Osteoblast (primary cell): ENCODE measurements around the gene CNOT4. TPM values are rescaled to one million over a fixed set of nuclear protein-coding genes. Genes with fewer than 3 reads are reported as not detected.
"Not testable (repeated sequence)": the region's sequence is repeated elsewhere in the genome, so short reads cannot be mapped to it uniquely, and the experiment has no call there.

ENCODE experiments used
- DNase-seq: peaks from one replicate; pipeline ENCODE4 v3.0.0; 2011; ENCODE audit warnings: low spot score, mixed read lengths; ENCODE audit not compliant: insufficient read length; ENCODE audit errors: missing footprints
- H2AFZ ChIP-seq: 2 replicates; pipeline ENCODE4 v1.6.0; 2011; ENCODE audit warnings: mild to moderate bottlenecking, low read length
- H3K27ac ChIP-seq: 2 replicates; pipeline ENCODE4 v1.5.1; 2011; ENCODE audit warnings: mild to moderate bottlenecking, low read depth, low read length, moderate library complexity
- H3K27me3 ChIP-seq: 2 replicates; pipeline ENCODE4 v1.6.0; 2012; ENCODE audit warnings: mild to moderate bottlenecking, control low read depth, inconsistent platforms, low read length, moderate library complexity; ENCODE audit not compliant: insufficient read depth
- H3K36me3 ChIP-seq: 2 replicates; pipeline ENCODE4 v1.5.1; 2011; ENCODE audit warnings: mild to moderate bottlenecking, low read length, control low read depth, moderate library complexity; ENCODE audit not compliant: insufficient read depth
- H3K4me1 ChIP-seq: 2 replicates; pipeline ENCODE4 v1.5.1; 2011; ENCODE audit warnings: mild to moderate bottlenecking, low read length, control low read depth, moderate library complexity; ENCODE audit not compliant: insufficient read depth
- H3K4me2 ChIP-seq: 2 replicates; pipeline ENCODE4 v1.6.0; 2011; ENCODE audit warnings: mild to moderate bottlenecking, low read length; ENCODE audit not compliant: insufficient read depth
- H3K4me3 ChIP-seq: fragments of 200-600 bp; sonication (generic); 3 replicates; pipeline ENCODE4 v1.5.1; 2012; ENCODE audit warnings: mild to moderate bottlenecking, low read length, inconsistent platforms; ENCODE audit not compliant: insufficient read depth
- H3K79me2 ChIP-seq: 2 replicates; pipeline ENCODE4 v1.6.0; 2012; ENCODE audit warnings: mild to moderate bottlenecking, low read length, control low read depth, inconsistent platforms; ENCODE audit not compliant: insufficient read depth
- H3K9me3 ChIP-seq: 2 replicates; pipeline ENCODE4 v1.5.1; 2011; ENCODE audit warnings: low read depth, low read length, control low read depth
- H4K20me1 ChIP-seq: 2 replicates; pipeline ENCODE4 v1.6.0; 2012; ENCODE audit warnings: mild to moderate bottlenecking, low read length, control low read depth; ENCODE audit not compliant: insufficient read depth
- CTCF ChIP-seq: IDR thresholded peaks from 2 replicates; pipeline ENCODE4 v1.5.1; 2011; ENCODE audit warnings: mild to moderate bottlenecking, low read depth, low read length, moderate library complexity; ENCODE audit errors: extremely low read depth
- total RNA-seq: library from RNA; depleted of rRNA; stranded (reverse); fragments of >200 nt; gene quantifications from 2 replicates; pipeline ENCODE4 v1.2.3, GENCODE V29; 2012

The CNOT4 gene
- total RNA-seq, 1 donor: 13.4 TPM

GRCh38 chr7:135445690-135446089 is 64.2 kb downstream of the CNOT4 start:
- peaks cover 4% of the 10 kb centered on the region for H3K4me1 ChIP-seq
- no peaks in the 10 kb centered on the region for H3K9me3 ChIP-seq
- no peak overlapping the region for H3K27ac ChIP-seq
- no peak overlapping the region for H3K4me2 ChIP-seq
- peaks cover 61% of the 10 kb centered on the region for H4K20me1 ChIP-seq
- H3K4me3 ChIP-seq: no peak overlapping the region
- H3K79me2 ChIP-seq: peaks cover 60% of the 10 kb centered on the region
- no peak overlapping the region for H2AFZ ChIP-seq
- no peak for DNase-seq
- TF ChIP-seq CTCF: no peak
- no peaks in the 10 kb centered on the region for H3K27me3 ChIP-seq
- no peaks in the 10 kb centered on the region for H3K36me3 ChIP-seq

GRCh38 chr7:135445266-135445665 is 64.6 kb downstream of the CNOT4 start:
- not testable (repeated sequence) for H3K9me3 ChIP-seq, H3K4me1 ChIP-seq, H3K4me2 ChIP-seq, DNase-seq, H3K4me3 ChIP-seq, H3K27ac ChIP-seq, H2AFZ ChIP-seq, H3K27me3 ChIP-seq, H3K36me3 ChIP-seq
- Histone ChIP-seq H3K79me2 (peaks cover 57% of the 10 kb centered on the region), H4K20me1 (peaks cover 64% of the 10 kb centered on the region)

GRCh38 chr7:135441791-135442190 is 68.1 kb downstream of the CNOT4 start:
- Histone ChIP-seq H4K20me1 (peaks cover 61% of the 10 kb centered on the region), H3K4me2 (no peak overlapping the region), H3K27ac (no peak overlapping the region), H3K27me3 (no peaks in the 10 kb centered on the region), H2AFZ (no peak overlapping the region), H3K4me3 (no peak overlapping the region), H3K36me3 (no peaks in the 10 kb centered on the region), H3K9me3 (no peaks in the 10 kb centered on the region), H3K4me1 (peaks cover 4% of the 10 kb centered on the region), H3K79me2 (peaks cover 38% of the 10 kb centered on the region)
- peak; percentile 31 for DNase-seq
- no peak for TF ChIP-seq CTCF

- peaks cover 59% of the 10 kb centered on the region for H4K20me1 ChIP-seq
- H3K36me3 ChIP-seq: no peaks in the 10 kb centered on the region
- H2AFZ ChIP-seq: no peak overlapping the region
- peaks cover 43% of the 10 kb centered on the region for H3K79me2 ChIP-seq
- no peaks in the 10 kb centered on the region for H3K9me3 ChIP-seq
- H3K4me1 ChIP-seq: peaks cover 7% of the 10 kb centered on the region
- H3K4me3 ChIP-seq: no peak overlapping the region
- H3K27ac ChIP-seq: no peak overlapping the region
- no peak for TF ChIP-seq CTCF
- no peak for DNase-seq
- no peak overlapping the region for H3K4me2 ChIP-seq
- no peaks in the 10 kb centered on the region for H3K27me3 ChIP-seq
Measured at GRCh38 chr7:135434047-135434446, 75.9 kb downstream of the CNOT4 start.
